Fibroblast of gingiva (primary cell): ENCODE results near the gene CLDN18.

Source experiments
- DNase-seq: peaks from one replicate; pipeline ENCODE4 v3.0.0-alpha.2; 2011; ENCODE audit warnings: low read depth

Gene CLDN18

GRCh38 chr3:138009476-138010272, at the start of gene CLDN18:
Gene CLDN18 (plus strand): TSS chr3:138010165. CDS start chr3:138010226, 61 bp downstream.
- DNase-seq = no peak

- DNase-seq = no peak
Observed at GRCh38 chr3:137962251-137962650, 47.7 kb upstream of the CLDN18 start.

- no peak for DNase-seq
Observed at GRCh38 chr3:137963463-137963862, 46.5 kb upstream of the CLDN18 start.

GRCh38 chr3:137970914-137971831, 38.8 kb upstream of the CLDN18 start:
- peak; percentile 51 for DNase-seq

GRCh38 chr3:137972396-137972795, 37.6 kb upstream of the CLDN18 start:
- no peak for DNase-seq

GRCh38 chr3:137978328-137978727, 31.6 kb upstream of the CLDN18 start:
- DNase-seq = no peak

GRCh38 chr3:137987723-137988122, 22.2 kb upstream of the CLDN18 start:
- no peak for DNase-seq

GRCh38 chr3:137988152-137988551, 21.8 kb upstream of the CLDN18 start:
- no peak for DNase-seq

GRCh38 chr3:137988982-137989381, 21.0 kb upstream of the CLDN18 start:
- DNase-seq = no peak

- no peak for DNase-seq
Observed at GRCh38 chr3:137990427-137990826, 19.5 kb upstream of the CLDN18 start.

- no peak for DNase-seq
Observed at GRCh38 chr3:137992592-137992991, 17.4 kb upstream of the CLDN18 start.

GRCh38 chr3:137998121-137999042, 11.6 kb upstream of the CLDN18 start:
- DNase-seq = no peak

- no peak for DNase-seq
Observed at GRCh38 chr3:138003069-138003468, 6.9 kb upstream of the CLDN18 start.

GRCh38 chr3:138005627-138006026, 4.3 kb upstream of the CLDN18 start:
- no peak for DNase-seq

- DNase-seq = no peak
Observed at GRCh38 chr3:138007898-138008297, 2.1 kb upstream of the CLDN18 start.

- DNase-seq = no peak
Observed at GRCh38 chr3:138010273-138010590, 267 bp downstream of the CLDN18 start.

- DNase-seq = no peak
Observed at GRCh38 chr3:138011722-138012121, 1.8 kb downstream of the CLDN18 start.

- DNase-seq = no peak
Observed at GRCh38 chr3:138012526-138012925, 2.6 kb downstream of the CLDN18 start.

- no peak for DNase-seq
Observed at GRCh38 chr3:138016065-138016464, 6.1 kb downstream of the CLDN18 start.

- DNase-seq = no peak
Observed at GRCh38 chr3:138019281-138020069, 9.5 kb downstream of the CLDN18 start.

- DNase-seq = no peak
Observed at GRCh38 chr3:138023754-138024153, 13.8 kb downstream of the CLDN18 start.
